Stimulated activated CD8-positive, alpha-beta memory T cell treated with anti-CD3 and anti-CD28 coated beads, Interleukin-12 subunit alpha, Interleukin-12 subunit beta, amount 100 ng/mL, for 4 hours (primary cell): ENCODE measurements around the gene PHF2.

Experiments used
- DNase-seq: peaks from one replicate; pipeline ENCODE4 v3.0.0-alpha.2; 2020; ENCODE audit warnings: low read depth

PHF2 gene

GRCh38 chr9:93678199-93679019 lies 102.0 kb downstream of the PHF2 start:
- DNase-seq = no peak

DNA sequence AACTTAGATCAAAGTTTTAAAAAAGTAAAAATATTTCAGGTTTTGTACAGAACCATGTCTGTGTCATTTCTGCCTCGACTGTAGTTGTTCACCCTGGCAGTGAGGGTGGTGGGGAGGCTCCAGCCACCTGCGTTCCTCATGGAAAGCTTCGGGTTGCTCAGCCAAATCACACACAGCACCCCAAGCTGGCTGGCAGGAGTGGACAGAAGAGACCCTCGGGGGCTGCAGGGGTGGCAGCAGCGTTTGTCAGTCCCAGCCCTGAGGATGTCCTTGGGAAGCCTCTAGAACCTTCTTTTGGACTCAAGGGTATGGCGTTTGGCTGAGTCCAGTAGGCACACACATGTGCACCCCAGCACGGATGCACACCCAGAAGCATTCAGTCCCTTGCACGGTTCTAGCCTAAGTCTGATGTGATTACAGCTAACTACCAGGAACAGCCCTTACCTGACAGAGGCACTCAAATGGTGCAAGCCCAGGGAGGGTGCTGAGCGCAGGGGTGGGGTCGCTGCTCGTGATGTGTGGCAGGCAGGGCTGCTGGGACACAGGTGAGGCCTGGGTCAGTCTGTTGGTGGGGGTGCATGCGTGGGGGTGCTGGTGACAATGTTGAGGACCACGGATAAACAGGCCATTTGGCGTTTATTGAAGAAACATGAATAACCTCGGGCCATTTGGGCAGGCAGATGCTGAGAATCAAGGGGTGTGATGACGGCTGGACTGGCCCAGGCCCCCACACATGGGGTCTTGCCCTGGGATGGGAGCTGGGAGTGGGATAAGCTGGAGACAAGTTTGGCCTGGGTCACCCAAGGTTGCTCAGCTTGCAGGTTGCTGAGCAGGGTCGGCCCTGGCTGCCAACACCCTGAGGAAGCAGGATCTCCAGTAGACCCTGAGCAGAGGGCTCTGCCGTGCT lies 103.4 kb downstream of the PHF2 start:
- no peak for DNase-seq

DNA sequence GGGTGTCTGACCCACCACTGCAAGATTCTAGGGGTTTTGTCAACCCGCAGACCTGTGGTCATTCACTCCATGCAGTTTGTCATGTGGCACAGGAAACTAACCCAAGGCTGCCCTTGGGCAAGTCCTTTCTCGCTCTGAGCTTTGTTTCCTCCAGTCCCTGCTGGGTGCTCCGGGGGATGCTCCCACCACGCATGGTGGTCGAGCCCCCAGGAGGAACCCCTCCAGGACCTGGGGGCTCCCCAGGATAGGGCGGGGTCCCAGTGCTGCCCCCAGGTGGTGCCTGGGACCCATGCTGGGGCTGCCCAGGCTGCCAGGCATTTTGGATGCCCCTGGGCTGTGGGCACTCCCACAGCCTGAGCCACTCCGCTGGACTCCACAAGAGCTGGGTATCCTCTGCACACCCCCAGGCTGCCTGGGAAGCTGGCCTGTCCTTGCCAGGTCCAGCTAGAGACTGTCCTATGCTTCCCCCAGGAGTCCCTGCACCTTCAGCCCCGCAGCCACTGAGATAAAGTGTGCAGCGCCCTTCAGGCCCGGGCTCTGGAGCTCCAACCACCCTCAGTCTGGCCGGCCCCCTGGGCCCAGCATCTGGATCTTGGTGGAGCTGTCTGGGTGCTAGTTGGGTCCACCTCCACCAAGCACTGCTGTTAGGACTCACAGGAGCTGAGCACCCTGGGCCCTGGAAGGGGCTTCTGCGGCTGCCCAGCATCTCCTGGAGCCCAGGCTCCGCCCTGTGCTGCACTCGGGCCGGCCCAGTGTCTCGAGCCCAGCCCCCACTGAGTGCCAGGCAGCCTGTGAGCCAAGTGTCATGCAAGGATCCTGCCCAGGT lies 104.3 kb downstream of the PHF2 start:
- no peak for DNase-seq

DNA sequence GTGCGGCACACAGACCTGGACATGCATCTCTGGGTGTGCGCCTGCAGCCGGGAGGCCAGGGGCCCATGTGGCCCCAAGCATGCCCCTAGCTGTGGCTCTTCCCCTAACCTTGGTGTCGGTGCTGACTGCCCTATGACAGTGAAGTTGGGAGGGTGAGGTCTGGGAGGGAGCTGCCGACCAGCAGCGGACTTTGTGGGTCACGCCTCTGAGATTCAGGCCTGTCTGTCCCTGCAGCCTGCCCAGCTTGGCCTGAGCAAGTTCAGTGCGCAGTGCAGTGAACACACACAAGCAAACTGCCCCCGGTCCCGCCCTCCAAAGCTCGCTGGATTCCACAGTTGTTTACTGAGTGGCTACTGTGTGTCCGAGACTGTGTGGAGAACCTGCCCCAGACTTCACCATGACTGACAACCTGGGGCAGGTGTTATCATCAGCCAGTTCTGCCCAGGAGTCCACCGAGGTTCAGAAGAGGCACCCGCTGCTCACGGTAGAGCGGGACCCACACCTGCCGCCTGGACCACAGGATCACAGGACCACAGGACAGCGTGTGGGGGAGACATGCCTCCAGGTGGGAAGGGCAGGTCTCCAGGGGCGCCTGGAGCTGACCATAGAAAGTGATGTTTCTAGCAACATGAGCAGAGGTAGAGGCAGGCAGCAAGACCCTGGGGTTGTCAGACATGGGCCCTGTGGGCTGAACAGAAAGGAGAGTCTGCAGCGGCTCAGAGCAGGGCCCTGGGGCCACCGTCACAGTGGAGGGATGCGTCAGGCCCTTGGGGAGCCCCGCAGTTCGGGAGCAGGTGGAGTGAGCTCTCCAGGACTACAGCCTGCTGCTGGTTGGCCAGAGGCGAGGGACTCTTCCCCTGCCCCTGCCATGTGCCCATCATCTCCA lies 105.1 kb downstream of the PHF2 start:
- no peak for DNase-seq

DNA sequence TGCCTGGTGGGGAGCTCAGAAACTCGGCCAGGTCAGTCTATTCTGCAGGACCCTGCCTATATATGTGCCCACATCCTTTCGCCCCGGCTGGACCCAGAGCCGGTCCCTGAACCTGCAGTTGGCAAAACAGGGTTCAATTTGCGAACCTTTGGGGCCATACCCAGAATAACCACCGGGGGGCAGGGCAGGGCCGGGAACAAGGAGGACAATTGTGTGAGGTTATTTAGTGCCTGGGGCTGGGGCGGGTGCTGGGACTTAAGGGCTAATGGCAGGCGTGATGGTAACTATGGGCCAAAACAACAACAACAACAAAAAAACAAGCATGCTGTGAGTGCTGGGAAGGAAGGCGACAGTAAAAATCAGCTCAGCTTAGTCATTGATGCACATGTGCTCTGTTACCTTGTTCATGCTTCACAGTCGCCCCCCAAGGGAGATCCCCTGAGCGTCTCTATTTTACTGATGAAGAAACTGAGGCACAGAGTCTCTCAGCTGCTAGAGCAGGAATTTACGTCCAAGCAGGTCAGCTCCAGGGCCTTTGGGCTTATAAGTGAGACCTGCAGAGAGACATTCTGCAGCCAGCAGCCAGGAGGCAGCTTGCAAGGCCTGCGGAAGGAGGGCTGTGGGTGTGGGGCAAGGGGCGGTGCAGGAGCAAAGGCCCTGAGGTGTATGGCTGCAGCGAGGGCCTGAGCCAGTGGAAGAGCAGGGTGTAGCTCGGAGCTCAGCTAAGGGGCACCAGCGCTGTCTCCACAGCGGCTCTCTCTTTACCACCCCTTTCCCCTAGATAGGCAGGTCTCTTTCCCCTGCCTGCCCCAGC lies 106.0 kb downstream of the PHF2 start:
- DNase-seq = no peak

GRCh38 chr9:93683331-93684134 lies 107.1 kb downstream of the PHF2 start:
- no peak for DNase-seq

DNA sequence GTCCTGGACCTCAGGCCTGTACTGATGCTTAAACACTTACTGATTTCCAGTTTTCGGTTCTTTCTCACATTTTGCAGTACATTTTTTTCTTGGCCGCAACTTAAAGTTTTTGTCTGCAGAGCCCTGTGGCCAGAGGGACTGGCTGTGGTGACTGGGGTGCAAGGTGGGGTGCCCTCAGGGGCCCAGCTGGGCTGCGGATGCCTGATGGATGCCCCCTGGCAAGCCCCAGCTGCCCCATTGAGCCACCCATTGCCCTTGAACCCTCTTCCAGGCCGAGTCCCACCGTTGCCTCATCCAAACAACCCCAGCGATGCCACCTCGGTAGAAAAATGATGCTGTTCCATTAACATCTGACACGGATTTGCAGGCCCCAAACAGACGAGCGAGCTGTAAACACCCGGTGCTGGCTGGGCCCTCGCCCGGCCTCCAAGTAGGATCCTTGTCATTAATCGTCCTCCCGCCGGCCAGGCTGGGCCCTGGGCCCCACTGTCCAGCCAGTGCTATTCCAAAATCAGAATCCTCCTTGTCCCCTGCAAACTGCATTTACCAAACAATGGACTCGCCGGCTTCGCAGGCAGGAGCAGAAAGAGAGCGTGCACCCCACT lies 107.9 kb downstream of the PHF2 start:
- no peak for DNase-seq

DNA sequence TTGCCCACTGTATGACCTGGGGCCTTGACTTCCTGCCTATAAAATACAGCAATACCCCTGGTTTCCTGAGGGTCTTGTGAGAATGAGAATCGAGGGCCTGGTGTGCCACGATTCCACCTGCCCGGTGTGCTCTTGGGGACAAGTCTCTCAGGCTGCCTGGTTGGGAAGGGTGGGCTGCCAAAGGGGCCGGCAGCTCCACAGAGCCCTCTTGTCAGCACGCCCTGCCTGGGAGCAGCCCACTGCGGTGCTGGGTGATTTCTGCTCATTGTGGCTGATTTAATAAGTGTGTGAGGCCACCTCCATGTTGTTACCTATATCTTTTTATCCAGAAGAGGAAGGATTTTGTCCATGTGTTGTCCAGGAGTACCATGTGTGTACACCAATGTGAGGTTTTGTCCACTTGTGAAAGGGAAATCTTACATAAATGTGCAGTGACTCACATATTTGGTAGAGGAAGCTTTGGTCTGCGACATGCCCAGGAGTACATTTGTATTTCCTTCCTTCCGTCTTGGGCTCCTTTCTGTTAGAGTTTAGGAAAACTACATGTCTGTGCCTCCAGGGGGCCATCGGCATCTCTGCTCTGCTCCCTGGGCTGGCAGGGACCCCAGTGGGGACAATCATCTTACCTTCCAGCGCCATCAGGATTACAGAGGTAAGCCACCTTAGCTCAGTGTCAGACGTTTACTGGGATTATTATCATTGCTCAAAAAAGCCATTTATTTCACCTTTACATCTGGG lies 108.6 kb downstream of the PHF2 start:
- no peak for DNase-seq

DNA sequence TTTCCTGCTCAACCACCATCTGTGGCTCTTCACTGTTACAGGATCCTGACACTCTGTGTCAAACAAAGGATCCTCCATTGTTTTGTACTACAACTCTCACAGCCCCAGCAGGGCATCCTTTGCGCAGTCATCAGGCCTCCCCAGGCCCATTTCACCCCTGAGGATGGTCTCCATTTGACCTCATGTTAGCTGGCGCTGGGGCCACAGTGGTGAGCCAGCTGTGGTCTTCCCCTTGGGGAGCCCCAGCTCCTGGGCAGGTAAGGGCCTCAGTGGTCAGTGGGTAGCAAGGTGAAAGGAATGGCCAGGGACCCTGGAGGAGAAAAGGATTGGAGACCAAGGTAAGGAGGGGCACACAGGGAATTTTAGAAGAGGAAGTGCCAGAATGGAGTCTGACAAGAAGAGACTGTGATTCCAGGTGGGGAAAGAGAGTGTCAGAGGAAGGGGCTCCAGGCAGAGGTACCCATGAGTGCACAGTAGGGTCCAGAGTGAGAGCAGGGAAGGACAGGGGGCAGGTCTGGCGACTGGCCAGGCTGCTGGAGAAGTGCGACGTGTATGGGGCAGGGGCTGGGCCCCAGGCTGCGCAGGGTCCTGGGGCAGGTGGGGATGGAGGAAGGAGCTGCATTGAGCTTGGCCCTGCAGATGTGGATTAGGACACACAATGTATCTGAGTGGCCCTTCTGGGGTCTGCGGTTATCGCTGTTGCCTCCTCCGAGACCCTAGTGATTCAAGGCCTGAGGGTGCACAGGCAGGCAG lies 109.9 kb downstream of the PHF2 start:
- no peak for DNase-seq

GRCh38 chr9:93686880-93687236 lies 110.5 kb downstream of the PHF2 start:
- no peak for DNase-seq

DNA sequence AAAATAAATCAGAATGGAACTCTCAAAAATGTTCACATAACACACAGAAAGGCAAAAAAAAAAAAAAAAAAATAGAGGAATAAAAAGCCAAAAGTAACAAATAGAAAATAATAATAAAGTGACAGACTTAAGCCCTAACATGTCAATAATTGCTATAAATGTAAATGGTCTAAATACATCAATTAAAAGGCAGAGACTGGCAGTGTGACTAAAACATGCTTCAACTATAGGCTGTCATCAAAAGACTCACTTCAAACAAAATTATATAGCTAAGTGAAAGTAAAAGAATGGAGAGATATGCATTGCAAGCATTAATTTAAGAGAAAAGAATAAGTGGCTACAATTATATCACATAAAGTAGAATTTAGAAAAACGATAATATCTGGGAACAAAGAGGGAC lies 114.2 kb downstream of the PHF2 start:
- no peak for DNase-seq

DNA sequence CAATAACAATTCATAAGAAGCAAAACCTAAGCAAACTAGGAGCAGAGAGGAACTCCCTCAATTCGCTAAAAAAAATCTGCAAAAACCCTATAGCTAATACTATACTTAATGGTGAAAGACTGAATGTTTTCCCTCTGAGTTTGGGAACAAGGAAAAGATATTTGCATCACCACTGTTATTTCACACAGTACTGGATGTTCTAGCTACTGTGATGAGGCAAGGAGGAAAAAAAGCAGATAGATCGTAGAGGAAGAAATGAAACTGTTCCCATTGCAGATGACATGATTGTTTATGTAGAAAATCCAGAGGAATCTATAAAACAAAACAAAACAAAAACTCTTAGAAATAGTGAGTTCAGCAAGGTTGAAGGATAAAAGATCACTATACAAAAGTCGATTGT lies 116.7 kb downstream of the PHF2 start:
- DNase-seq = no peak

DNA sequence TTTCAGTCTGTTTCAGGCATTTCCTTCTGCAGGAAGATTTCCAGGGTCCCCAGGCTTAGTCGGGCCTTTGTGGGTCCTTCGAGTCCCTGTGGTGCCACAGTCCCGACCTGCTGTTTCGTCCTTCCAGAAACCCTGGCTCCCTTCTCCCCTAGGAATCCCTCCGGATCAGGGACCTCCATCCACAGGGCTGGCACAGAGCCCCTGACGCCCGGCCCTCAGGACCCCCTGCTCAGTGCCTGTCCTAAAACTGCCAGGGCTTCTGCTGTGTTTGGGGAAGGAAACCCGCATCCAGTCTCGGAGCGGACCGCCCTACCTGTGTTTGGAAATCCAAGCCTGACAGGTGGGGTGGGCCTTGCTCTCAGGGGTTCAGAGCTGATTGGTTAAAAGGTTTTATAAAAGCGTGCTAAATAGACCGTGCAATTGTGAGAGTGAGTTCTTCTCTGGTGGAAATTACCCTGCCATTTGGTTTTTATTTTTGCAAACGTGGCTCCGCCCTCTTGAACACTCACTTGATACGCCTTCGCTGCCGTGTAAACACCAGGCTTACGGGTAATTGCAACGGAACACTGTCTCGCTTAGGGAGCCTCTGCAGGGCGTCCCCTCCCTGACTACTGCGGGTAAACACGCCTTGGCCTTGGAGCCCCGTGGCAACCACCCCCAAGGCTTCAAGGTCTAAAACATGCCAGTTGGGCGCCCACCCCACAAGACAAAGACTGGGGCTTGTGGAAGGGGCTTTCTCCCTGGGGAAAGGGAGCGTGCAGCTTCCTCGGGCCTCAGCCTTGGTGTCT lies 121.2 kb downstream of the PHF2 start:
- DNase-seq = no peak

- DNase-seq = no peak
Observed at GRCh38 chr9:93698140-93698908, 121.9 kb downstream of the PHF2 start.

- DNase-seq = no peak
Observed at GRCh38 chr9:93699650-93700049, 123.3 kb downstream of the PHF2 start.
